Skeletal muscle tissue (tissue), 4 donors: ENCODE measurements around the gene FKBP1A. TPM values are rescaled to one million over a fixed set of nuclear protein-coding genes. Genes with fewer than 3 reads are reported as not detected.

Experiments
- H3K27ac ChIP-seq: one replicate; pipeline ENCODE4 v1.7.0; 2013; ENCODE audit warnings: mild to moderate bottlenecking, low read depth, low read length, inconsistent platforms
- H3K27me3 ChIP-seq, 3 donors: one replicate each; pipeline ENCODE4 v1.7.0; 2013; ENCODE audit warnings: low read length in 3 of 3; ENCODE audit not compliant: control insufficient read depth in 3 of 3, insufficient read depth in 3 of 3
- H3K36me3 ChIP-seq, 3 donors: one replicate each; pipeline ENCODE4 v1.7.0; 2013; ENCODE audit warnings: low read length in 3 of 3; ENCODE audit not compliant: control insufficient read depth in 3 of 3, insufficient read depth in 3 of 3
- H3K4me1 ChIP-seq, 3 donors: one replicate each; pipeline ENCODE4 v1.7.0; 2013; ENCODE audit warnings: low read length in 3 of 3, mild to moderate bottlenecking in 3 of 3; ENCODE audit not compliant: control insufficient read depth in 3 of 3, insufficient read depth in 3 of 3
- H3K4me3 ChIP-seq, 3 donors: one replicate each; pipeline ENCODE4 v1.7.0; 2013; ENCODE audit warnings: low read length in 3 of 3
- H3K9ac ChIP-seq, 3 donors: one replicate each; pipeline ENCODE4 v1.7.0; 2013; ENCODE audit warnings: low read length in 3 of 3, mild to moderate bottlenecking in 3 of 3, moderate library complexity in 2 of 3, low read depth in 1 of 3
- H3K9me3 ChIP-seq, 3 donors: one replicate each; pipeline ENCODE4 v1.7.0; 2013; ENCODE audit warnings: low read length in 3 of 3; ENCODE audit not compliant: control insufficient read depth in 3 of 3
- total RNA-seq: library from RNA; depleted of rRNA; stranded (reverse); fragments of >200 nt; gene quantifications from one replicate; pipeline ENCODE4 v1.2.3, GENCODE V29; 2014
- donor health status: Osteomylitis.

Gene FKBP1A
- total RNA-seq, 1 donor from 2014 or later: 56.4 TPM

- no peaks in the 10 kb centered on the region for H3K36me3 ChIP-seq
- no peak overlapping the region for H3K4me3 ChIP-seq
- no peaks in the 10 kb centered on the region for H3K9me3 ChIP-seq
- no peaks in the 10 kb centered on the region for H3K27me3 ChIP-seq
- peaks cover 28 to 33% (median 29%) of the 10 kb centered on the region in 3 donors for H3K4me1 ChIP-seq
- H3K9ac ChIP-seq: no peak overlapping the region
- peak overlapping the region; percentile 43 for H3K27ac ChIP-seq
Observed at GRCh38 chr20:1337441-1337840, 55.4 kb downstream of the FKBP1A start.

GRCh38 chr20:1336699-1337367, 56.0 kb downstream of the FKBP1A start:
- Histone ChIP-seq H3K4me3 (peak overlapping the region in 1 of 3 donors; percentile 13), H3K27me3 (no peaks in the 10 kb centered on the region), H3K9ac (peak overlapping the region in 1 of 3 donors; percentile 25), H3K27ac (peak overlapping the region; percentile 49), H3K4me1 (peaks cover 28 to 31% (median 29%) of the 10 kb centered on the region in 3 donors), H3K9me3 (no peaks in the 10 kb centered on the region), H3K36me3 (no peaks in the 10 kb centered on the region)

DNA sequence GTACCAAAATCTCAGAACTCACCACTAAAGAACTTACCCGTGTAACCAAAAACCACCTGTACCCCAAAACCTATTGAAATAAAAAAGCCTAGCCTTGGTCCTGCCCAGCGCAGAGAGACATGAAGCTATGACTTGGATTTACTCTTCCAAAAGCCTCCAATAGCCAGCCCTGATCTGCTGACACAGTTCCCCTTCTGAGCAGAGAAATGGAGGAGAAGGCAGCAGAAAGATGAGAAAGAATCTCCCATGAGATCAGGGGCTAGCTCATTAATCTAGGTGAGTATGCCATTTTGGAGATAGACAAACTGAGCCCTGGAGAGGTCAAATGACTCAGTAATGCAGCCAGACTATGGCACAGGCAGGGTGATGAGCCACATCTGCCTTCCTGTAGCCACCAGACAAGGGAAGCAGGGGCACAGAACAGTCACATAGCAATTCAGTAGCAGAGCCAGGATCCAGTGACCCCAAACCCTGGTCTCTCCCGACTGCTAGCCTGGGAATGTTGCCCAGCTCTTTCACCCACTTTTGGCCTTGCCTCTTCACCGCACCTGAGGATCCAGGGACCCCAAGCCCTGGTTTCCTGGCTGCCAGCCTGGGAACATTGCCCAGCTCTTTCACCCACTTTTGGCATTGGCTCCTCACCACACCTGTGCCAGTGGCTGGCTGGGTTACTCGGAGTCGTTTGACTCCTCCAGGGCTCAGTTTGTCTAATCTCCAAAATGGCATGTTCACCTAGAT, 56.7 kb downstream of the FKBP1A start:
- H3K36me3 ChIP-seq: no peaks in the 10 kb centered on the region
- H3K4me1 ChIP-seq: peaks cover 28 to 35% (median 33%) of the 10 kb centered on the region in 3 donors
- peak overlapping the region in 1 of 3 donors; percentile 25 for H3K9ac ChIP-seq
- H3K4me3 ChIP-seq: no peak overlapping the region
- peak overlapping the region; percentile 49 for H3K27ac ChIP-seq
- no peaks in the 10 kb centered on the region for H3K9me3 ChIP-seq
- no peaks in the 10 kb centered on the region for H3K27me3 ChIP-seq

DNA sequence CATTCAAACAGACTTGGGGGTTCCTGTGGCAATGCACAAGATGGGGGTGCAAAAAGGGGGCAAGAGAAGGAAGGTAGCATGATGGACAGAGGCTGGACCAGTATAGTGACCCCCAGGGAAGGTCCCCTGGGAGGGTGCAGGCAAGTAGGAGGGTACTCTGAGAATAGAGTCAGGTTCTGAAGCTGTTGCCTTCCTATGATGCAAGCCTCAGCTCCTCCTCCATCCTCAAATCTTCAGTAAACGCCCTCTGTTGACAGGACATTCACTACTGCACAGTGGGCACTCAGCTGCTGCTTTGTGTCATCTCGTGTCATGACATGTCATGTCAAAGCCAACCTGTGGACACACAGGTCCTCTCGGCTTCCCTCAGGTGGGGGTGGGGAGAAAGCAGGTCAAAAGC, 58.1 kb downstream of the FKBP1A start:
- Histone ChIP-seq H3K36me3 (no peaks in the 10 kb centered on the region), H3K27ac (no peak overlapping the region), H3K27me3 (no peaks in the 10 kb centered on the region), H3K4me3 (no peak overlapping the region), H3K9me3 (no peaks in the 10 kb centered on the region), H3K4me1 (peaks cover 39 to 47% (median 44%) of the 10 kb centered on the region in 3 donors), H3K9ac (no peak overlapping the region)

DNA sequence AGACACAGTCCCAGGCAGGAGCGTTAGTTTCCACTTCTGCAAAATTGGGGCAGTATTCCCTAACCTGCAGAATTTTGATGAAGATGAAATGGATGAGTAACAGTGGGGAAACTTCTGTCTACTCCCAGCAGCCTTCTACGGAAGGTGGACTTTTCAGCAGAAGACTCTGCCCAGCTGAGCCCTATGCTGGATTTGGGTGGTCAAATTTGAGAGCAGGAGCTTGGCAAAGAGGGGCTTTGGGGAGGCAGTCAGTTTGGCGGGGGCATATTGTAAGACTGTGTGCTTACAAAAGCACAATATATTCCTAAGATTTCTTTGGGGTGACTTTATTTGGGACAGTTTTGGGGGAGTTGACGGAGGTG, 58.5 kb downstream of the FKBP1A start:
- H3K9ac ChIP-seq: no peak overlapping the region
- peaks cover 39 to 51% (median 48%) of the 10 kb centered on the region in 3 donors for H3K4me1 ChIP-seq
- no peaks in the 10 kb centered on the region for H3K36me3 ChIP-seq
- no peaks in the 10 kb centered on the region for H3K9me3 ChIP-seq
- no peaks in the 10 kb centered on the region for H3K27me3 ChIP-seq
- no peak overlapping the region for H3K4me3 ChIP-seq
- H3K27ac ChIP-seq: no peak overlapping the region

DNA sequence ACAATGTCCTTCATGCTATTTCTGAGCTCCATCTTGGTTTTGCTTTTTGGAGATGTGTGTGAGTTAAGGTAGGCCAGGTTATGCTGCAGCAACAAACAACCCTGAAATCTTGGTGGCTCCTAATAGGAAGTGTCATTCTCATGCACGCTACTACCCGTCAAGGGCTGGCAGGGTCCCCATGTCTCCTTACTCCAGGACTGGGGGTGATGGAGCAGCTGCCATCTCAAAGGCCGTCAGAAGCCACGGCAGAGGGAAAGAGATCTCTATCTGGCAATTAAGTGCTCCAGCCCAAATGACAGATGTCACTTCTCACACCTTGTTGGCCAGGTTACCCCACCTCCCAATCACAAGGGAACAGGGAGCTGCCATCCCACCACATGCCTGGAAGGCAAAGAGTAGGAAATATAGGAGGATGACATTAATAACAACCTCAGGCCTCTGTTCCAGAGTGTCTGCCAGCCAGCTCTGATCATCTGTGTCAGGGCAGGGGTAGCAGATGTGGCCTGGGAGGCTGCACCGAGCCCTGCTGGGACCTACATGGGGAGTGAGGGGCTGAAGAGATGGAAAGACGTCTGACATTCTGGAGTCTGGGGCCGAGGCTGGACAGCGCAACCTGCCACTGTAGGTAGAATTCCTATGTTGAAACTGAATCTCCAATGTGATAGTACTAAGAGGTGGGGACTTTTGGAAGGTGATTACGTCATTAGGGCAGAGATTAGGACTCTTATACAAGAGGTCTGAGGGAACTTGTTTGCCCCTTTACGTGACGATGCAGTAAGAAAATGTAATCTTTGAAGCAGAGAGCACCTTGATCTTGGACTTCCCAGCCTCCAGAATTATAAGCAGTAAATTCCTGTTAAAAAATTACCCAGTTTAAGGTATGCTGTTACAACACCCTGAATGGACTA, 59.1 kb downstream of the FKBP1A start:
- no peak overlapping the region for H3K4me3 ChIP-seq
- H3K9ac ChIP-seq: peak overlapping the region in 1 of 3 donors; percentile 21
- H3K27ac ChIP-seq: peak overlapping the region; percentile 4
- peaks cover 44 to 56% (median 54%) of the 10 kb centered on the region in 3 donors for H3K4me1 ChIP-seq
- no peaks in the 10 kb centered on the region for H3K9me3 ChIP-seq
- no peaks in the 10 kb centered on the region for H3K36me3 ChIP-seq
- no peaks in the 10 kb centered on the region for H3K27me3 ChIP-seq

GRCh38 chr20:1332749-1333300, 60.0 kb downstream of the FKBP1A start:
- Histone ChIP-seq H3K9ac (no peak overlapping the region), H3K4me3 (no peak overlapping the region), H3K27me3 (no peaks in the 10 kb centered on the region), H3K9me3 (no peaks in the 10 kb centered on the region), H3K4me1 (peaks cover 50 to 58% (median 57%) of the 10 kb centered on the region in 3 donors), H3K27ac (peak overlapping the region; percentile 4), H3K36me3 (no peaks in the 10 kb centered on the region)

GRCh38 chr20:1331801-1332453, 60.9 kb downstream of the FKBP1A start:
- H3K4me1 ChIP-seq: peaks cover 51 to 58% (median 58%) of the 10 kb centered on the region in 3 donors
- H3K9ac ChIP-seq: no peak overlapping the region
- no peak overlapping the region for H3K4me3 ChIP-seq
- no peaks in the 10 kb centered on the region for H3K27me3 ChIP-seq
- H3K27ac ChIP-seq: no peak overlapping the region
- H3K9me3 ChIP-seq: no peaks in the 10 kb centered on the region
- H3K36me3 ChIP-seq: no peaks in the 10 kb centered on the region

GRCh38 chr20:1331101-1331500, 61.8 kb downstream of the FKBP1A start:
- no peaks in the 10 kb centered on the region for H3K27me3 ChIP-seq
- H3K9me3 ChIP-seq: no peaks in the 10 kb centered on the region
- H3K4me1 ChIP-seq: peaks cover 51 to 58% (median 58%) of the 10 kb centered on the region in 3 donors
- H3K9ac ChIP-seq: no peak overlapping the region
- peak overlapping the region; percentile 75 for H3K27ac ChIP-seq
- no peak overlapping the region for H3K4me3 ChIP-seq
- no peaks in the 10 kb centered on the region for H3K36me3 ChIP-seq
